DMS 273 (cell line): Measurements from ENCODE around the gene GIMD1.
"Not testable (repeated sequence)": the region's sequence is repeated elsewhere in the genome, so short reads cannot be mapped to it uniquely, and the experiment has no call there.

Experiments
- DNase-seq: peaks from one replicate; lab custom pipeline; 2025; ENCODE audit not compliant: unreplicated experiment; lab: John Stamatoyannopoulos, UW

GIMD1 gene

DNA sequence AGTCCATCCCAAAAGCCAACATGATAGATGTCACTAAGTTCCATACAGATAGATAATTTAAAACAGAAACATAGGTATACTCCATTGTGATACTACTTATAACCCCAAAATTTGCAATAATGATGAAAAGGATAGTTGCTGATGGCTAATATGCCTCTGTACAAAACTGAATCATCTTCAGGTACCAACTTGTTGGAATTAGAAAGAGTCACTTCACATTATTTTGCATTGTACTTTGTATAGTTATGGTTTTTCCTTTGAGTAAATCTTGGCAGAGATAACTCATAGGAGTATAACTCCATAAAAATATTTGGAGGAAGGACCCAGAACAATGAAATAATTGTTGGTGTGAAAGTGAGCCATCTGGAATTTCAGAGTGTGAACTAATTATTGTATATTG lies 17.6 kb downstream of the GIMD1 start:
- no peak for DNase-seq

DNA sequence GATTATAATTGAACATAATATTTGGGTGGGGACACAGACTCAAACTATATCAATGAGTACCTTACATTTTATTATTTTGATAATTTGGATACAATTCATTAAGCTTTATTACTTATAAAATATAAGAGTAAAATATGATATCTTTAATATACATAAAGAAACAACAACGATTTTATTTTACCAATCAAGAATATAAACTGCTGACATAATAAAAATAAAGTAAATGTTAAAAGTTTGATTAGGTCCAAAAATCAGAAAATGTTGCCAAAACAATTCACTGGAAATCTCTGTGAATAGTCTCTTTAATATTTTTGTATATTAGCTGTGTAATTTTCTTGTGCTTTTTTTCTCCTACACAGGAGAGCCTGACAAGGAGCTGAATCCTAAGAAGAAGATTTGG lies 21.4 kb downstream of the GIMD1 start:
- DNase-seq = no peak

DNA sequence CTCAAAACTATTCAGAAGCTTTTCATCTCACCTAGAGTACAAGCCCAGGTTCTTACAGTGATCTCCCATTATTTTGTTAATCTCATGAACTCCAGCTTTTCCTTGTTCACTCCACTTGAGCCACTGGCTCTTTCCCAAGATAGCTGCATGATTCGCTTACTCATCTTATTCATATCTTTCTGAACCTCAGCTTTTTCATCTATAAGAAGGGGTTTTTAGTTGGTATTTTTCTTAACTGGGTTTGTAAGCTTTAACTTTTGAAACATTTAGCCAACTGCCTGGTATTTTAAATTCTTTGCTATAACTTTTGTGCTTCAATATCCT lies 24.0 kb downstream of the GIMD1 start:
- DNase-seq = no peak

DNA sequence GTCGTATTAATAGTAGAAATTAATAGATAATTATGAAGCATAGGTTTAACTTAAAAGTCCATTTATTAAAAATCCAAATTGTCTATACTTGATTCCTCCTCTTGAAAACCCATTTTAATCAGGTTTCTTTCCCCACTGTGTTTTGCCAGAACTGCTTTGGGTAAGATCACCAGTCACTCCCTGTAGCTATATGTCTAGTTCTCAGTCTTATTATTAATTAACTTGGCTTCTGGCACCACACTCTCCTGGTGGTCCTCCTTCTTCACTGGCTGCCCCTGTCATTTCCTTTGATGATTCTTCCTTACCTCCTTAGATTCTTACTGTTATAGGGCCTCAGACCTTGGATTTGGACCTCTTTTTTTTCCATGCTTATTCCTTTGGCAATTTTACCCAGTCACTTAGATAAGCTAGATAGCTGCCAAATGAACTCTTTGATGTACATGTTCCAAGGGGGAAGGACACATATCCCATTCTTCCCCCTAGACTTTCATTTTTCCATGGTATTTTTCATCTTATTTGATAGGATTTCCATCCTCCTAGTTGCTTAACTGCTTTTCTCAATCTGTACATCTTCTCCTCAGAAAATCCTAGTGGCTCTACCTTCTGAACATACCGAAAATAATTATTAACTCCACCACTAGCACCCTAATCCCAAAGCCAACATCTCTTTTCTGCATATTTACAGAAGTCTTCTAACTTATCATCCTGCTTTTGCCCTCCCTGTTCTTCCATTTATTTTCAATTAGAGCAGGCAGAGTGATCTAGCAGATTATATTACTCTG lies 24.5 kb downstream of the GIMD1 start:
- no peak for DNase-seq

DNA sequence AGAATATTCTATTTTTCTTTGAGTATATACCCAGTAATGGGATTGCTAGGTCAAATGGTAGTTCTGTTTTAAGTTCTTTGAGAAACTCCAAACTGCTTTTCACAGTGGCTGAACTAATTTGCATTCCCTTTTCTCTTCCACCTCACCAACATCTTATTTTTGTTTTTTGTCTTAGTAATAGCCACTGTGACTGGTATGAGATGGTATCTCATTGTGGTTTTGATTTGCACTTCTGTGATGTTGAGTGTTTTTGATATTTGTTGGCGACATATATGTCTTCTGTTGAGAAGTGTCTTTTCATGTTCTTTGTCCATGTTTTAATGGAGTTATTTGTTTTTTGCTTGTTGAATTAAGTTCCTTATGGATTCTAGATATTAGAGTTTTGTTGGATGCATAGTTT lies 27.8 kb downstream of the GIMD1 start:
- no peak for DNase-seq

DNA sequence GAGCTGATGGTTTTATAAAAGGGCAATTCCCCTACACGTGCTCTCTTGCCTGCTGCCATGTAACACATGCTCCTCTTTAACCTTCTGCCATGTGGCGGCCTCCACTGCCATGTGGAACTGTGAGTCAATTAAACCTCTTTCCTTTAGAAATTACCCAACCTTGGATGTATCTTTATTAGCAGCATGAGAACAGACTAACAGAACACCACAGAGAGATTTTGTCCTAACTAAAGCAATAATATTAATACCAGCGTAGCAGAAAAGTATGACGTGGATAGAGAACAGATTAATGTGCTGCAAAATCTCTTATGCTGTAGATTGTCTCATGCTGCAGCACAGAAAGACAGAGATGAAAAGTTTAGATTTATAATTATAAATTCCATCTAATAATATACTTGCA lies 29.1 kb downstream of the GIMD1 start:
- DNase-seq = no peak

DNA sequence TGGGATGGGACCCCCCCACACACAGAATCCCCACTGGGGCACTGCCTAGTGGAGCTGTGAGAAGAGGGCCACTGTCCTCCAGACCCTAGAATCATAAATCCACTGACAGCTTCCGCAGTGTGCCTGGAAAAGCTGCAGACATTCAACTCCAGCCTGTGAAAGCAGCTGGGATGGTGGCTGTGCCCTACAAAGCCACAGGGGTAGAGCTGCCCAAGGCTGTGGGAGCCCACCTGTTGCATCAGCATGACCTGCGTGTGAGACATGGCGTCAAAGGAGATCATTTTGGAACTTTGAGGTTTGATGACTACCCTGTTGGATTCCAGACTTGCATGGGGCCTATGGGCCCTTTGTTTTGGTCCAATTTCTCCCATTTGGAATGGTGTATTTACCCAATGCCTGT lies 29.9 kb downstream of the GIMD1 start:
- no peak for DNase-seq

DNA sequence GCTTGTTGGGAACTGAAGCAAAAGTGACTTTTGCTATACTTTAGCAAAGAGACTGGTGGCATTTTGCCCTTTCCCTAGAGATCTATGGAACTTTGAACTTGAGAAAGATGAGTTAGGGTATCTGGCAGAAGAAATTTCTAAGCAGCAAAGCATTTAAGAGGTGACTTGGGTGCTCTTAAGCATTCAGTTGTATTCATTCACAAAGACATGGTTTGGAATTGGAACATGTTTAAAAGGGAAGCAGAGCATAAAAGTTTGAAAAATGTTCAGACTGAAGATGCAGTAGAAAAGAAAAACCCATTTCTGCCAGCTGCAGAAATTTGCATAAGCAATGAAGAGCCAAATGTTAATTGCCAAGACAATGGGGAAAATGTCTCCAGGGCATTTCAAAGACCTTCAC lies 30.7 kb downstream of the GIMD1 start:
- DNase-seq = no peak

DNA sequence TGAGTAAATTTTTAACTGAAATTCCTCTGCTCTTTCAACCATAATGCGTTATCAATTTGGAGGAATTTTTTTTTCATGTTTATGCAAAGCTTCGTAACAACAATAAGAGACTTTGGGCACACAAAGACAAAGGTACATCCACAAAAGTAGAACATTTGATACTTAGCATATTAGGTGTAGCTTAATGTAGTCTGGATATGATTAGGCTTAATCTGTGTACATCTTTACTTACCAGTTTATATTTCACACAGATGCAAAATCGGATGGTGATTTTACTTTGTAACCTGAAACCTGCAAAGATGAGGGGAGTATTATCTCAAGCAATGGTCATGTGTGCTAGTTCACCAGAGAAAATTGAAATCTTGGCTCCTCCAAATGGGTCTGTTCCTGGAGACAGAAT lies 32.0 kb downstream of the GIMD1 start:
- no peak for DNase-seq

DNA sequence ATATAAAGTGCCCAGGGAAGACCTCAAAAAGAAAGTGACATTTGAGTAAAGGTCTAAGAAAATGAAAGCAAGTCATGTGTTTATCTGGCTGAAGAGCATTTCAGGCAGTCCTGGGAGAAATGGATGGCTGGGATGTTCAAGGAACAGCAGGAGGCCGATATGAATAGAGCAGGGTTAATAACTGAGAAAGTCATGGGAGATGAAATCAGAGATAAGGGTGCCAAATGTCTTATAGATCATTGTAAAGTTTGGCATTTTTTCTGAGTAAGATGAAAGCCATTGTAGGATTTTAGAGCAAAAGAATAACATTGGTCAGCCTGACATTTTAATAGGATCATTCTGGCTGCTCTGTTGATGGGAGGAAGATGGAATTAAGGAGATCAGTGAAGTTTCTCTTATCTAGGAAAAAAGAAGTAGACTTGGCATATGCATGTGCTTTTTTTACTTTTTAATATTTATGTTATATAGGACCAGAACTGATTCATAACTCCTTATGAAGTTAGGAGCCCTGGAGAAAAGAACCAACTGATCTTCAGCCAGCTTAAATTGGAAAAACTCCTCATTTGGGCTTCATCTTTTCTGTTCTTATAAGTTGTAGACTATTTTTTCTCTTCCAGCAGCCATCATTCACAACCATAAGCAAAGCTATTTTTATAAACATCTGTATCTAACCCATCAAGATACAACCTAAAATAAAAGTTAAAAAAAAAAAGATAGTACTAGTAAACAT lies 33.7 kb downstream of the GIMD1 start:
- DNase-seq = no peak

DNA sequence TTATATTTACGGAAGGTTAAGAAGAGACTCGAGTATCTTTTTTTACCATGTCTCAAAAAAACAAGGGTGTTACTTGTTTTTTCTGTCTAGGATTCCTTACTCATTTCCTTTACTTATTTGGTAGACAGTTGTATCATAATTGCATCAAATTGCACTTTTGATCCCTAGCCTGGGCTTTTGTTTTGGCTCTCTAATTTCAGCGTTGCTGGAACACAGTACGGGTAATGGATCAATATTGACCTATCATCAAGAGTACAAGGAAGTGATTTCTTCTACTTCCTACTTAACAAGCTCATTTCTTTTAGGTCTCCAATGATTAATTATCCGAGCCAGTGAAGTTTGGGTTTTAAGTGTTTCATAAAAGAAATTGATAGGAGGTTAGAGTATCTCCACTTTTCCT lies 35.4 kb downstream of the GIMD1 start:
- no peak for DNase-seq

DNA sequence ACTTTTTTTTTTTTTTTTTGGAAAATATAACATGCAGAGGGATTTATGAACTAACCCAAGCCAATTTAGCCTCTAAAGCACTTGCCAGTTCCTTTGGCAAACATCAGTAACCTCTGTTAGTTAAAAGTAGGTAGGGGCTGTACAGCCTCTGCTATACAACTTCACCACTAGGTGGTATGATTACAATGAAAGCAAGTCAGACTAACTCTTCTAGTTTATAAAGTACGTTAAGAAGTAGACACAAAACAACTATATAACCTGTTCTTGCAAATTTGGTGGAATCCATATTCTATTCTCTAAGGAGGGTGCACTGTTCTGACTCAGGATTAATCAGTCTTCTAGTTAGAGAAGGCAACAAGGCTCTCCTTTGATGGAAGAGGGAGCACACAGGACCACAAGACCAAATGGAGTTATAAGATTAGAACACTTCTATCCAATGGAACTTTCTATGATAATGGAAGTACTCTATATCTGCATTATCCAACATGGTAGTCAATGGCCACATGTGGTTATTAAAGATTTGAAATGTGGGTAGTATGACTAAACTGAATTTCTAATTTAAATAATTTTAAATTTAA lies 39.4 kb downstream of the GIMD1 start:
- DNase-seq = peak; percentile 25

DNA sequence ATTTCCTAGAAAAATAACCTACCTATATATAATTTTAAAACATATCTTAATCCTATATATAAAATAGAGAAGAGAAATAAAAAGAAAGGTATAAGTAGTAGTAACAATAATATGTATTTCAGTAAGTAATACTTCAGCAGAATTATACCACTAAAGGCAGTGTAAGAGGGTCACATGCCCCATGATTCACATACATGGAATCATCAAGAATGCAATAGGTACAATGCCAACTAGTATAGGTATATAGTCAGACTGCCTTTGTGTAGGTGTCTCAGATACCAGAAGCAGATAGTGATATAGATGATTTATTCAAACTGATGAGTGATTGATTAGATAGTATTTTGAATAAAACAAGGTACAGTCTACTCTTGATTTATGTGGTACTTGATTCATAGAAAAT lies 42.8 kb downstream of the GIMD1 start:
- no peak for DNase-seq

DNA sequence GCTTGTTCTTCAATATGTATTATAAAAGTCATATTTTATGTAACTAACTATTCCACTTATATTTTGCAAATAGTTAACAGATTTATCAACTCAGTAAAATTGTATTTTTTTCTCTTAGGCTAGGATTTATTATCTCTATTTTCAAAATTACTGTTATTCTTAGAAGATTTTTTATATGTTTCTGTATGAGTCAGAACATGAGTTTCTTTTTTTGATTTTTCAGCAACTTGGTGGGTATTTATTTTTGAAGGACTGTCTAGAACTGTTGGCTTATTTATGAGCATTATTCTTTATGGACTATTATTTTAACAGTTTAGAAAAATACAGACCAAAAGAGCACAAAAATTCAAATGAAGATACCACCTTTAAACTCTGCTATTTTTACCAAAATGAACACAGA lies 45.5 kb downstream of the GIMD1 start:
- DNase-seq = no peak

DNA sequence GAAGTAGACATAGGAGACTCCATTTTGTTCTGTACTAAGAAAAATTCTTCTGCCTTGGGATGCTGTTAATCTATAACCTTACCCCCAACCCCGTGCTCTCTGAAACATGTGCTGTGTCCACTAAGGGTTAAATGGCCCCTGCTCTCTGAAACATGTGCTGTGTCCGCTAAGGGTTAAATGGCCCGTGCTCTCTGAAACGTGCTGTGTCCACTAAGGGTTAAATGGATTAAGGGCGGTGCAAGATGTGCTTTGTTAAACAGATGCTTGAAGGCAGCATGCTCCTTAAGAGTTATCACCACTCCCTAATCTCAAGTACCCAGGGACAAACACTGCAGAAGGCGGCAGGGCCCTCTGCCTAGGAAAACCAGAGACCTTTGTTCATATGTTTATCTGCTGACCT lies 46.8 kb downstream of the GIMD1 start:
- not testable (repeated sequence) for DNase-seq

DNA sequence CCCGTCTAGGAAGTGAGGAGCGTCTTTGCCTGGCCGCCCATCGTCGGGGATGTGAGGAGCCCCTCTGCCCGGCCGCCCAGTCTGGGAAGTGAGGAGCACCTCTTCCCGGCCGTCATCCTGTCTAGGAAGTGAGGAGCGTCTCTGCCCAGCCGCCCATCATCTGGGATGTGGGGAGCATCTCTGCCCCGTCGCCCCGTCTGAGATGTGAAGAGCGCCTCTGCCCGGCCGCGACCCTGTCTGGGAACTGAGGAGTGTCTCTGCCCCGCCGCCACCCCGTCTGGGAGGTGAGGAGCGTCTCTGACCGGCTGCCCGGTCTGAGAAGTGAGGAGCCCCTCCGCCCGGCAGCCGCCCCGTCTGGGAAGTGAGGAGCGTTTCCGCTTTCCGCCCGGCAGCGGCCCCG lies 47.4 kb downstream of the GIMD1 start:
- not testable (repeated sequence) for DNase-seq

DNA sequence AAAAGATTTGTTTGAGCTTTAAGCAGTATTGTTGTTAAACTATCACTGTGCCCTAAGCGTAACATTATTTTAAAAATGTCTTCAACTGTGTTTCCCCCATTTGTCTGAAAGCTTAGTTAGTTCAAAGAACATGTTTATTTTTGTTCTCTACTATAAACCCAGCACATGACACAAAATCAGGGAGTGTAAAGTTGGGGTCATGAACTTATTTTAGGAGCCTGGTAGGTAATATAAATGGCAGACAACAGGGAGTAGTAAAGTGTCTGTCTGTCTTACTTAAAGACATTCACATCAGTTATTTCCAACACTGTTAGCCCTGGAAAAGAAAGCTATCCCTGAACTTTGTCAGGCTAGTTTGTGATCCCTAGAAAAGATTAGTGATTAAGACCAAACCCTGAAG lies 48.3 kb downstream of the GIMD1 start:
- DNase-seq = no peak

DNA sequence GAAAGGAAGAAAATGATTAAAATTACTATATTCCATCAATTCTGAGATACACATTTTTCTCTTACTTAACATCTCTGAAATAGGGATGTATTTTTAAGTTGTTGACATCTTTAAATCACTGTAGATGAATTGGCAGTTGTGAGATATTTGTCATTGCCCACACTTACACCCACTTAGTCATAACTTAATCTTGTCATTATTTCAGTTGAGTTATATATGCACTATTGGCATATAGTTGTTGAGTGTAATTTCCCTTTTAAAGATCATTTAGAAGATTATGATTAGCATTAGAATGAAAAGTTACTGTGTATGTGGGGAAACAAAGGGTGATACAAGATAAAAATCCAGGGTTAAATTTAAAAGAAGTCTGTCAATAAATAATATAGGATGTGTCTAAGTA lies 50.1 kb downstream of the GIMD1 start:
- DNase-seq = no peak

DNA sequence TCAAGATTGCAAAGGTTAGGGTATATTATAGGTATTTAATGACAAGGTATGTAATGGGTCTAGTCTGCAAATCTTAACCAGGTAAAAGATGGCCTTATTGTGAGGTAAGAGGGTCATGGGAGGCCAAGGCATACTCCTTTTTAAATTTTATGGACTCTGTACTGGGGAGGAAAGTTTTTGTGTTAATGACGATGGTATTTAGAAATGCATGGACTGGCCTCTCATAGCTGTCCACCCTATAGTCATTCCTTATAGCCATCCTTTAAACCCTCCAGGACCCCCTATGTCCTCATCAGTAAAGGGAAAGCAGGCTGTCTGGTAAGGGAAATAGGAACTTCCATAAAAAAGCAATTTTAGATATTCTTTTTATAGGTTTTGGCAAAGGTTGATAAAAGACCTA lies 50.8 kb downstream of the GIMD1 start:
- no peak for DNase-seq

DNA sequence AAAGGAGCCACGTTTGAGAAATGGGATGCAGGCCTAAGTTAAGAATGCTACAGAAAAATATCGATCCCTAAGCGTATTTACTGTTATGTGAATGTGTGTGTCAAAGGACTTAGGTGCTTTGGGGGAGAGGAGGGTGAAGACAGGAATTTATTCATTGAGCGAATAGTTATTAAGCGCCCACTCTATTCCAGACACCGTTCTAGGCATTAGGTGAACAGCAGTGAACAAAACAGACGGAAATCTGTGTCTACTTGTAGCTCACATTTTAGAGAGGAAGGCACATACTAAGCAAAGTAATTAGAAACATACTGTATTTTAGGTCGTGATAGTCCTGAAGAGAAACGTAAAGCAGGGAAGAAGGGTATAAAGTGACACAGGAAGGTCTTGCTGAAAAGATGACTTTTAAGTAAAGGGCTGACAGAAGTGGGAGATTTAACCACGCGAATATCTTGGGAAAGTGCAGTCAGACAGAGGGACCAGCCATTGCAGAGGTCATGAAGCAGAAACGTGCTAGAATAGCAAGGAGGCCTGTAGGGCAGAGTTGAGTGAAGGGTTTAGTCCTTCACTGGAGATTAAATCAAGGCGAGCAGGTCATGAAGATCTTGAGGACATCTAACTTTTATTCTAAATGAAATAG lies 51.7 kb downstream of the GIMD1 start:
- peak; percentile 23 for DNase-seq

DNA sequence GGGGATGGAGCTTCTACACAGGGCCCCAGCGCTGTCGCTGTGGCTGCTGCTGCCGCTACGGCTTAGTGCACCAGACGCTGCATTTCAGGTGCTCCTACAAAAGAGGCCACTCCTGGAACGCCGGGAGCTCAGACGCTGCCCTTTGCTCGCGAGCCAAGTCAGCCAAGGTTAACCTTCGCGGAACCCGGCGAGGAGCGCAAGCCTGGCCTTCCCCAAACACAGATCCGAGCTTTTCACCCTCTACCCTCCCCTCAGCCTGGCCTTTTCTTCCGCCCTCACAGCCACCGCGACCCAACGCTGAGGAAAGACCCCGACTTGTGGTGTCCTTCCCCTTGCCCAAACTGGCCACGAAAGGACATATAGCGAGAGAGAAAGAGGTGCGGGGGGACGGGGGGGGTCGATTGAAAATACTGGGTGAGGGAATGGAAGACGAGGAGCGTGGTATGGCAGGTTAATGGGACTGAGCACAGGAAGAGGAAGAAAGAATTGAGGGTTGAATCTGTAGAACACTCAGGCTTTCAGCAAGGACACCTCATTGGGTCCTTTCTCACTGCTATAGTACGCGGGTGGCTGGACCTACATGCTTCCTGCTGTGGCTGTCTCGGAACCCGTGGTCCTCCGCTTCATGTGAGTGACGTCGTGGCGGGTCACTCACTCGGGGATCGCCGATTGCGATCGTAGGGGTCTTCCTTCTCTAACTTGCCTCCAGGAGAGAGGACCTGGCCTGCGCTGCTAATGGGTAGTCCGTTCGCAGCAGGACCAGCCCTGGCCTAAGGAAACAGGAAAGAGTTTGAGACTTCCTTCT lies 52.4 kb downstream of the GIMD1 start, which contains the start of the genes AIMP1 and TBCK:
Gene AIMP1, plus strand, starts transcription at position 583 of the 805 bp plus-strand sequence. CDS start 8,460 bp downstream, outside the sequence.
Gene TBCK, minus strand, starts transcription at position 242 of the 805 bp plus-strand sequence. CDS start 7,249 bp downstream, outside the sequence.
- DNase-seq = peak; percentile 88
